Measurements from ENCODE around the gene ENPP7. TPM values are rescaled to one million over a fixed set of nuclear protein-coding genes. Genes with fewer than 3 reads are reported as not detected.

ENPP7 gene
- polyA plus RNA-seq, 1 donor: 4.7 TPM

- no peak for DNase-seq
These were observed 1.5 kb downstream of the ENPP7 start for GRCh38 chr17:79732254-79732653.

GRCh38 chr17:79732804-79733691 lies 2.3 kb downstream of the ENPP7 start:
- DNase-seq: no peak

GRCh38 chr17:79733692-79734070 lies 2.9 kb downstream of the ENPP7 start:
- DNase-seq: no peak

GRCh38 chr17:79735096-79735495 lies 4.4 kb downstream of the ENPP7 start:
- no peak for DNase-seq

GRCh38 chr17:79737046-79737921 lies 6.5 kb downstream of the ENPP7 start:
- DNase-seq: no peak

- no peak for DNase-seq
These were observed 7.3 kb downstream of the ENPP7 start for GRCh38 chr17:79737922-79738578.

GRCh38 chr17:79738643-79739042 lies 7.9 kb downstream of the ENPP7 start:
- DNase-seq: no peak

GRCh38 chr17:79739148-79740062 lies 8.7 kb downstream of the ENPP7 start:
- no peak for DNase-seq

- no peak for DNase-seq
These were observed 9.7 kb downstream of the ENPP7 start for GRCh38 chr17:79740413-79740812.

GRCh38 chr17:79741401-79741750 lies 10.6 kb downstream of the ENPP7 start:
- DNase-seq: no peak

GRCh38 chr17:79741751-79742588 lies 11.2 kb downstream of the ENPP7 start:
- peak; percentile 83 for DNase-seq

GRCh38 chr17:79742589-79742918 lies 11.8 kb downstream of the ENPP7 start:
- no peak for DNase-seq

- DNase-seq: no peak
These were observed 12.3 kb downstream of the ENPP7 start for GRCh38 chr17:79742951-79743476.

GRCh38 chr17:79743614-79744013 lies 12.9 kb downstream of the ENPP7 start:
- no peak for DNase-seq

- DNase-seq: no peak
These were observed 14.9 kb downstream of the ENPP7 start for GRCh38 chr17:79745641-79746105.

GRCh38 chr17:79746889-79747507 lies 16.3 kb downstream of the ENPP7 start:
- DNase-seq: no peak

GRCh38 chr17:79747508-79748294 lies 17.0 kb downstream of the ENPP7 start:
- DNase-seq: no peak

GRCh38 chr17:79748295-79749099 lies 17.8 kb downstream of the ENPP7 start:
- DNase-seq: no peak
